Activated CD4-positive, alpha-beta T cell treated with anti-CD3 and anti-CD28 coated beads for 48 hours (primary cell): ENCODE measurements around the gene HOXA9.

Experiments used
- DNase-seq: peaks from one replicate; pipeline ENCODE4 v3.0.0-alpha.2; 2020

The HOXA9 gene

DNA sequence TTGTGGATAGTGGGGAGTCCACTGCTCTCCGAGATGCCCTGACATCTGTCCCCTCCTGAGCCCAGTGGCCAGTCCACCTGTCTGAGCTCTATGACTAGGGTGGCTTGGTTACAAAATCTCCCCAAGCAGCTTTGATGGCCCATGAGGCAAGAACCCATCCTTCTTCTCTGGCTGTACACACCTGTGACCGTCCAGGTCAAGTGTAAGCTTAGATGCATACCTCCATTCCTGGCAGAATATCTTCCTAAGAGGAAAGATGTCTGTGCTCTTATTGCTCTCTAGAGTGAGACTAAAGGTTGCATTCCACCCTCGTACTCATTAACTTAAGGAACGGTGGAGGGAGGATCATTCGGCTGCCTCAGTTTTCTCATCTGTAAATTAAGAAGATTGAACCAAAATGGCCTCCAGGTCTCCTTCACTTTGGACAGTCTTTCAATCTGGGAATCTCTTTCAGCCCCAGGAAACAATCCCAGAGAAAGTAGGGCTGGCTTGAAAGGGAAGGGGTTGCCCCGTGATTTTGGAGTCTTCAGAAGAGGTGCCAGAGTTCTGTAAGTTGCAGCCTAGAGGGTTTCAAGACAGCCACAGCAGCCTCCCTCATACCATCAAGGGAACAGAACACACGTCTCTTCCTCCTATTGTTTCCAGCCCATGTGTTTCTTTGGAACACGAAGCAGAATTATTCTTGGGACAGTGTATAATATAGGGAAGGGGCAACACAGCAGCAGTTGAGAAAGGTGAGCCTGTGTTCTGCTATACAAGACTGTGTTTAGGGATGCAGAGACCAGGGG lies 40.2 kb downstream of the HOXA9 start:
- no peak for DNase-seq

DNA sequence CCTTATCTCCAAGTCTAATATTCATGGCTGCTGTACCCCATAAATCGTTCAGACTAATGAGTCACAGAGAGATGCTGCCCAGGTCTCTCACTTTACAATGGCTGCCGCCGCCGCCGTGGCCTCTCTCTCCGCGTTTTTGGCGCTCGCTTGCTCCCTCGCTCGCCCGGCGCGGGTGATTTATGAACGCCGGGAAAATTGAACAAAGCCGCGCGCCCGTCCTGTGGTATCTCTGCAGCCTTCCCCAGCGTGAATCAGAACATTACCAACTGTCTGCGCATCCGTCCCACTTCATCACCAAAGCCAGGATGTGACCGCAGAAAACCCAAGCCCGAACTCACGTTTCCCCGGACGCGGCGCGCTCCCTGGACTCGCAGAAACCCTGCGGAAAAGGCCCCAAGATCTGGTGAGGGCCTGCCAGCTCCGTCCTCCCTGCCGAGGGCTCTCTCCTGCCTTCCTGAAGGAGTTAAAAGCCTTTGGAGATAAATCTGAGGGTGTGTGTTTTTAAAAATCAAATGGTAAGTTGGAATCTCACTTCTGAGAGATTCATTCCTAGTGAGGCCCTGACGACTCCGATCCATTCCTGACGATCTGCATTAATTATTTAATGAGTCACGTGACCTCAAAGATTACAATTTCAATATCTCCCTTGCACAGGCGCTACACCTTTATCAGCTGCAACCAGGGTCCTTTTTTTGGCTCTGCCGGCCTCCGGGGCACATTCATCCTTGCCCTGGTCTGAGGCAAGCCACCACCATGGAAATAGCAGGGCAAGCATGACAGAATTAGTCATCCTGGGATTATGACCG lies 41.0 kb downstream of the HOXA9 start:
- DNase-seq, result no peak

DNA sequence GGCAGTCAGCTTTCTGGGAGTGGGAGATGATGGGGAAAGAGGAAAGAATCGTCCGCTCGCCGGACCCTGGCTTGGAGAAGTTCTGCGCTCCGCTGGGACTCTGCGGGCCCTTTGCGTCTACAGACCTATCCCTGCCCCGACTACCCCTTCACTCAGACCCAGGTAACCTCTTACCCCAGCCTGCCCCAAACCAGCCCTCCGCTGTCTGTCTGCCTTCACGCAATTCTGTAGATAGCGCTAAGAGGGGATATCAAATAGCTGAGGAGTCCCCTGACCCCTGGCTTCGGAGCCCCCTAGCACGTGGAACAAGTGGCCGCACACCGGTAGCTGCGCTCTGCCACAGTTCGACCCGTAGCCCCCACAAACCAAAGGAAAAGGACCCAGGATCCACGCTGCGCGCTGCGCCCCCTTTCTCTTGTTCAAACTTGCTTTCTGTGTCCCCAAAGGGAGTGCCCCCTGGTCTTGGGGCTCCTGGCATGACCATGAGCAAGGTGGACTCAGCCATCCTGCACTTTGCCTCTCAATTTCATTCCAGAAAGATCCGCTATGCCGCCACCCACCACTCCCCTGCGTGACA lies 41.8 kb downstream of the HOXA9 start:
- DNase-seq, result no peak

DNA sequence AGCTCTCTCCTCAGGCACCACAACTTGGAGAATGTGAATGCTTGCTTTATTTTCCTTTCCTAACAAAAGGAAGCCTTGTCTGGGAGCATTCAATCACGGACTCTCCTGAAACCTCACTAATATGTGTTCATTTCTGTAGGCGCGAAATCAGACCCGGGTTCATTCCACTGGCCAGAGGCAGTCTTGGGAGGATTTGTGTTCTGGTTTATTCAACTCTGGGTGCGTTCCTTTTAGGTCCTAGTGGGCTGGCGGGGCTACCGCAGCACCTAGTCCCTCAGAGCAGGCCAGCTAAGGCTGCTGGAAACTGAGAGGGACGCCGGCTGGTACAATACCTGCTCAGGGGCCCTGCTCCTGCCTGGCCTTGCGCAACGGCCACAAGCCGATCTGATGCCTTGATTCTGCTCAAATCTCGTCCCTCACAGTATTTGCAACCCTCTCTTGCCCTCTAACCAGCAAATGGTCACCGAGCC lies 42.3 kb downstream of the HOXA9 start:
- no peak for DNase-seq

DNA sequence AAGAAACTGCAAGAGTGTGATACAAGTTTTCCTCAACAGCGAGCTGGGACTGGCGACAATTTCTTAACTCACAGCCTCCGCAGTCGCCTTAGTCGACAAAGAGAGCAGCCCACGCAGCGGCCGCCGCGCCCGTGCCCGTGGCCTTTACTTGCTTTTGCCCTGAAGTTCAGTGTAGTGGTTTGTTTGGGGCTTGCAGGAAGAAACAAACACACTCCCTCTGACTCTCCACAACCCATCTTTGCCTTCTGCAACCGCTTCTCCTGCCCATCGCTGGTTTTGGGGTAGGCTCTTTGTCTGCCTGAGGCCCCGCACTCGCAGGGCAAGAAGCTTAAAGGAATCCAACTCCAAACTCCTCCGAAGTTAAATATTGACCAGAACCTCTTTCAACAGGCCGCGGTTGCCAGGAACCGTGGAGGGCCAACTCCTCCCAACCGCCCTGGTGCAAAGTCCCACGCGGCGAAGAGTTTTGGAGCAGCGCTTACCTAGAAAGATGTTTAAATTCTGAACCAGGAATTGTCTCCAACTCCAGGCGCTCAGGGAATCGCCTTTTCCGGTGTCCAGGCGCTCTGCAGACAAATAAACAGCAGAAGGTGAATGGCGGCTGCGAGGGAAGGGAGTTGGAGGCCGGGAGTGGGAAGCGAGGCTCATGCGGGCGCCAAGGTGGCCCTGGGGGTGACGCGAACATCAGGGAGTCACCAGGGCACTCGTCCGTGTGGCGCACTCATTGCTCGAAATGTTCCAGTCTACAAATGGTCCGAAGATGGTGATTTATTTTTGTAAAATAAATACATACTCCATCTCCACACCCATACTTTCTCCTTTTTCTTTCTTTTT lies 43.0 kb downstream of the HOXA9 start:
- DNase-seq, result no peak

DNA sequence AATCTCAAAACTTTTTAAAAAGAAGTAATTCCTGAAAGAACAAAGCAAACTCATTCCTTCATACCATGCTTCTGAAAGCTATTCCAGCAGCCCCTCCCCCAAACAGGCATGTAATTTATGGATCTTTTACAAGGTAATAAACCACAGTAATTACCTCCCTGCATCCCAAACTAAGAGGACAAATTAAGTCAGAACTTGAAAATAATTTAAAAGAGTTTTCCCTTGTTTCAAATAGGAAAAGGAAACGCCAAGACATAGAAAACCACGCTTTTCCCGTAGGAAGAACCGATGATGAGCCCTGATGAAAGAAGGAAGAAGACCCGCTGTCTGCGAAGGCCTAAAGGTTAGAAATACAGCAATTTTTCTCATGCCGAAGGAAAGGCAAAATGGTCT lies 43.7 kb downstream of the HOXA9 start:
- DNase-seq, result no peak

DNA sequence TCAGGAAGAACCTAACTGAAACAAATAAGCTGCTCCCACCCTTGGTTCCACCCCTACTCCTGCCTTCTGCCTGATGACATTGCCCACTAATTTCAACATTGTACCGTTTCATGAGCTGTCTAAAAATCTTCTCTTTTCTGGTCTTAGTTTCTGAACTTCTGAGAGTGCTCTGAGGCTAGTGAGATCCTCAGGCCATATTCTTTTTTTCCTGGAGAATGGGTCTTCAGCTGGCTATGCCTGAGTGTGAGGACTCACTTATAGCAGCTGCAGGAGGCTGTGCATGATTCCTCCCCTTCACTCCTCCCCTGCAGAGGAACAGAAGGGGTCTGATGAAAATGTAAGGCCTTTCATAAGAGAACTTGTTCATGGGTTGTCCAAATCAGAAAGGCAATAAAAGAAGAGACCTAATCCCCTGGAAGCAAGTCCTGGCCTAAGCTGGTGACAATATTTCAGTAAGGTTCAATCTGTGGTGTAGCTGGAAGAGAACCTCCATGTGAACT lies 45.9 kb downstream of the HOXA9 start:
- DNase-seq, result no peak

DNA sequence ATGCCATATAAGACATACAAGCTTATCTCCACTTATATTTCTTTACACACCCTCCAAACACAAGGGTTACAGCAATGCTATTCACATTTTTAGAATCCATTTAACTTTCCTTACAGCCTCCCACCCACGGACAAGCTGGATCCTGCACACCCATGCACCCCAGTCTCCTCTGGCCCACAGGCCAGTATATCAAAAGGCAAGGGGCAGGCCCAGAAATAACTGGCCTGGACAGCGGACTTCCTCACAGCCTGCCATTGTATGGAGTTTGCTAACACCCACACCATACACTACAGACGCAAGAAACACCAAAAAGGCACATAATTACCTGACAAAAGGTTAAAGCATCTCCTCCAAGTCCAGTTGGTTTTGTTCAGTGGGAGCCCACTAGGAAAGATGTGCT lies 46.8 kb downstream of the HOXA9 start:
- no peak for DNase-seq

DNA sequence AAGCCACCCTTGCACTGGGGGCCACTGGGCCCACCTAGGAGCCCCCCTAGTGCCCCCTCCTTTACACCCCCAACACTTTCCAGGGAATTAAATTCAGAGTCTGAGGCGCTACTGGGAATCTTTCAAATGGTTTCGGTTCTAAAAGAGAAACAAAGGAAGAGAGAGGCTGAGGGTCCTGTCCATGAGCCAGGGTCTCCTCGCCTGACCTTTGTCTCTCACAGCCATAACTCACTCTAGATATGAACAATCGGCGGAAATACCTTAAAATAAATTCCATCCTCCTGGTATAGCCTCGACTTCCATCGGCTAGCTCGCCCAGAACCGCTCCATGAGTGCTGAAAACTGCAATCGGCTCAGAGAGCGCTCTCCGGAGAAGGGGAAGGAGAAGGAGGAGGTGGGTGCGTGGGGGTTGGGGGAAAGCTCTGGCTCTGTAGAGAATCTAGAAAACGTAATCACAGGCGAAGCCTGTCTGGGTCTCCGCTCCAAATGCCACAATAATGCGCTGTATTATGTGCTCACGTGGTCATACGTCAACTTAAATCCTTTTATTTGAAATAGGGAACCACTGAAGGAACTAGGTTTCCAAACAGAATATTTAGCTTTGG lies 47.3 kb downstream of the HOXA9 start:
- DNase-seq, result no peak

DNA sequence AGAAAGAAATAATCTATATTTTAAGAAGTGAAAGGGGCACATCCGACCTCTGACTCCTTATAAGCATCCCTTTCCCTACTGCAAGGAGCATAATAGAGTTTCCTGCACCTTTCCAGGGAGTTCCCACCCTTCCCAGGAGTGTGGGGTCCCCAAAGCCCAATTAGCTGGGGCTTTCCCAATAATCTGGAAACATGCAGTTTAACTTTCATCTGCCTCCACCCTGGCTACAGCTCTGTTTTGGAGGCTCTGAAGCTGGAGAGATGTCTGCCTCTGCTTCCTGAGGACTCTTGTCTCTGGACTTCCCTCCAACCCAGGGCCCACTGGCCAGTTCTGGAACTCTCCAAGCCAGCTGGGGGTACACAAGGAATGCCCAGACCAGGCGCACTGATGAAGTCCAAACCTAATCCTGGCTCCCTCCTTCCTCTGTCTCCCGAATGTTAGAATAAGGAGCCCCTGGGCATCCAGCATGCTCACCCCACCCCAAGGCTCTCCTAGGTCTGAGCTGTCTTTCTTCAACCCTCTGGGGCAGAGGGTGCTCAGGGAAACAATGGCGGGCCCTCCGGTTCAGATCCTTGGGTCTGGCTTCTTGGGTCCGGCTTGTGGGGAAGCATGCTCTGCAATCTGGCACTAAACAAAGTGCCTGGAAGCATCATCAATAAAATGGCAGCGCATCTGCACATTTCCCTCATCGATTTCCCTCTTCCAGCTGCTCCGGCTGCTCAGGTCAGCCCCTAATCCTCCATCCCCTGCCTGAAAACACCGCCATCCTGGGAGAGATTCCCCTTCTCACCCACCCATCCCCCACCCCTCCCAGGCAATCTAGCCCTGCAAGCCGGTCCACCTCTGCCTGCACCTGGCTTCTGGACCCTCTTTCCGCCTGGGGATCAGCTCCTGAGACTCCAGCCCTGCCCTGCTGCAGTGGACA lies 48.1 kb downstream of the HOXA9 start:
- DNase-seq, result no peak

DNA sequence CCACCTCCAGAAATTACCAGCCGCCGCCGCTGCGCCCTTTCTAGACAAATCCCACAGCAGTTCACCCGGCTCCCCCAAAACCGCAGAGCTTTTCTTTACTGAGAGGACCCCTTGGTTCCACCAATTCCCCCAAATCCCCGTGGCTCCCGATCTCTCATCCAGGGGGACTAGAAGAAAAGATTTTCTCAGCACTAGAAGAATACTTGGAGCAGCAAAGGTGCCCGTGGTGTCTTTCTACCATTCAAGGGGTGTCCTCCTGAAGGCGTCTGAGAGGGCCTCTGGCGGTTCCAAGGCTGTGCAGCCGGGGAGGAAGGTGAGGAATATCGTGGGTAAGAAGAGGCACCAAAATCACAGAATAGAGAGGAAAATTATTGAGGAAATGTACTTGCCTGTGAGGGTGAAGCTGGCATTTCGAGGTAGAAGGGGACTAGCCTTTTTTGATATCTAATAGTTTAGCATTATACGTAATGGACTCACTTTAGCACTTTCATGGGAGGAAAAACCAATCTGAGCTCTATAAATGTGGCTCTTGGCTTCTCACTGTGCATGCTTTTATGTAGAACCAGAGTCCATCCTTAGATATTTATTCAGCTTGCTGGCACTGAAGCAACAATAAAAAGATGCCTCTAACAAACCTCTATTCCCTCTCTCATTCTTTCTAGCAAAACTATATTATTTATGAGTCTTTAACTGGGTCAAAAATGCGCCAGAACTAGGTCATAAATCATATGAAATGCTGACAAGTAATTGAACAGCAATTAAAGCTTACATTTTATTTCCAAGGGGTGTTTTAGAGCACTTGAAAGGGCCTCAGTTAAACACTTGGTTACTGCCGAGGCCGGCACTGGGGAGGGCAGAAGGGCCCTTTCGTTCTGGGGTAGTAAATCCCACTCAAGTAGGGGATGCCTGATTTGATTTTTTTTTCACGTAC lies 49.0 kb downstream of the HOXA9 start:
- no peak for DNase-seq

DNA sequence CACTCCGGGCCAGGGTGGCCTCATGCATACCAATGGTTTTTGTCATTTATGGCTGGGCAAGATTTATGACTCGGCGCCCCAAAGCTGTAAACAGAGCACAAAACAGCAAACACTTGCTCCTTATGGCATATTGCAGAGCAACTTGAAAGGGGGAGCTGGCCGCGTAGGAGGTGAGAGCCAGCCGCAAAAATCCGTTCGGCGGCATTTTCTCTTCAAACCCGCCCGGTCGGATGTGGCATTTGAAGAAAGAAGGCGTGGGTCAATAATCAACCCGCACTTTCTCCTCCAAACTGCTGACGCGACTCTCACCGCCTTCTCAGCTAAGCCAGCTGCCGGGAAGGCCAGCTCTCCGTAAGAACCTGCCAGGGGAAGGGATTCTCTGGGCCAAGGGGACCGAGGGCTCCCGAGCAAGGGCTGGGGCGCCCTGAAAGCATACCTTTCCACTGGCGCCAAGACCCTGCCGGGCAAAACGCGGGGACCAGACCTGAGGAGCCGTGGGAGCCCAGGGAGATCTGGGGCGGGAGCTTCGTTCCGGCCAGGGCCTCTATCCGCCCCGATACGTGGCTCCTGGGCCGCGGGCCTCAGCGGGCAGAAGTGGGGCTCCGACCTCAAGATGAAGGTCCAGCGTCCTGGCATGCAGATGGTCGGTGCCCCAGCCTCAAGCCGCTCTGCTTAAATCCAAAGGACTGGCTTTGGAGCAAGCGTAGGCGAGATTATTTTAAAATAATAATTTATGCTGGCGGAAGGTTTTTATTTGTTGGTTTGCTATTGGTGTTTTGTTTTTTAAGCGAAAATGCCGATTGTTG lies 49.9 kb downstream of the HOXA9 start:
- no peak for DNase-seq

DNA sequence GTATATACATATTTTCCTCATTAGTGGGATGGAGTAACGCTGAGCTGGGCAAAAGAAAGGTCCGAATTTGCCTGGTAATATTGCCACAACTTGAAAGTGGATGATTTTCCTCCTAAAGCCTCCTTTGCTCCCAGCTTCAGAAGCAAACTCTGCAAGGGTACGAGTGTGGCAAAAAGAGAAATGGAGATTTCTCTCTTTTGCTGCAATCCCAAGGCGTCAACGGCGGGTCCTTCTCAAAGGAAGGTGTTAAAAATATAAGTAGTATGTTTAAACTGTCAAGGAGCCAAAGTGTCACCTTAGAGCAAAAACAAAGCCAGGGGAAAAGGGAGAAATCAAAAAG lies 50.5 kb downstream of the HOXA9 start:
- no peak for DNase-seq

DNA sequence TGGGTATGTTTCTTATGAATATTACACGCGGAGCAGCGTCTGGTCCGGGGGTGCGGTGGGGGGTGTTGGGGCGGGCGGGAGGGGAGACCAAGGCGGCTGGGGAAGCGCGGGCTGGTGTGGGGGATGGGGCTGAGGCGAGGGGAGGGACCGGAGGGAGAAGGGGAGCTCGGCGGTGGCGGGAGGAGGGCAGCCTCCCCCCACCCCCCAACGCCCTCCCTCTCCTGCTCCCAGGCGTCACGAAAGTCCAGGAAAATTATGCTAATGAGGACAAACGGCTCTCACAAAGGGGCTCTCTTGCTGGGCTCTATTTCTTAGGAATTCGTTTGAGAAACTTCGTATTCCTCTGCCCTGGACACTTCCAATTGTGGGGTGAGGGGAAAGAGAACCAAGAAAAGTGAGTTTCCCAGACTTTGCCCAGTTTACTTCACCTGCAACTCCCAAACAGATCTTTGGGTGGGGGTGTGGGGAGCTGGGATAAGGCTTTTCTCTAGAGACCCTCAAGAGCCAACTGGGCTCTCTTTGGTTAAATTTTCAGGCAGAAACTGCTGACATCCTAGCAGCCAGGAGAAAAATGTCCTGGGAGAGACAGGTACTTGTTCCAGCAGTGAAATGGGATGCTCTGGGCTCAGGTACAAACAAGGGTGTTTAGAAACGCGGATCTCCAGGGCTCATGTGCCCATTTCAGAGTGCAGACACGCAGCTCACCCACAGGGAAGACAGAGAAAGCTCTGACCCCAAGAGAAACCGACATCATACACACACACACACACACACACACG lies 51.2 kb downstream of the HOXA9 start:
- no peak for DNase-seq

DNA sequence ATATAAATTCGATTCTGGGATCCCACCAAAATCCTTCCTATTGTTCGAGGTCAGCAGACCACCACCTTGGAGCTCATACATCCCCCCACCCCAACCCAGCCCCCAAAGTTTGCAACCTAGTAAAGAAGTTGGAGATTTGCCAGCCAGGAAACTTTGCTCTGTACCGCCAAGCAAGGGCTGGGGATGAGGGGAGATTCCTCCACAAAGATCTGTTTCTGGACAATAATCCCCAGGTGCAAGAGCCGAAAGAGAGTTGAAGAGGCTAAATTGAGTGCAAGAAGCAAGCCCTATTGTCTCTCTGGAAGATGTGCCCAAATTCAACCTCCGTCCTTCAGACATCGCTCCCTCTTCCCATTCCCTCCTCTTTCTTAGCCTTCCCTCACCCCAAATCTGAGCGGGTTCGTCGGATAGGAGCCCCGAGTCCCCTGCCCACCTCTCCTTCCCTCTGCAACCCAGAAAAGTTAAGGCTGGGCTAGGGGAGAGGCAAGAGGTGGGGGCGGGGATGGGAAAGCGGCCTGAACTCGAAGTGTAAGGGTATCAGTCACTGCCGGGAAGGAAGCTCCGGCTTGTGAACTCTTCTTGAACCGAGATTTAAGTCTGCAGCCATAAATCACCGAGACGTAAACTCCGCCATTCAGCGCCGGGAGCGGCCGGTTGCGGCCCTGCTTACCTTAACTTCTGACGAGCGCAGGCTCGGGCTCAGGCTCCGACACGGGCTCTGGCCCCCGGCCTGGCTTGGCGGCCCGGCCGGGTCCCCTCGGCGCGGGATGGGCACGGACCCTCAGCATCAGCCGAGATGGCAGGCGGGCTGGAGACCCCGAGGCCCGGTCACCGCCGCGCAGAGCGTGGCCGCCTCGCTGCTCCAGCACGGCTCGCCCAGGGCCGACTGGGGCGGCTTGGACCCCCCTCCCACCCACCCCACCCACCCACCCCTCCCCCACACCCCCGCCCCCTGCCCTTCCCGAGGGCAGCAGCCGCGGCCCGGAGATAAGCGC lies 52.1 kb downstream of the HOXA9 start:
- no peak for DNase-seq
